ENCODE results near the gene NFIX.

- TF ChIP-seq, protein P1, sequence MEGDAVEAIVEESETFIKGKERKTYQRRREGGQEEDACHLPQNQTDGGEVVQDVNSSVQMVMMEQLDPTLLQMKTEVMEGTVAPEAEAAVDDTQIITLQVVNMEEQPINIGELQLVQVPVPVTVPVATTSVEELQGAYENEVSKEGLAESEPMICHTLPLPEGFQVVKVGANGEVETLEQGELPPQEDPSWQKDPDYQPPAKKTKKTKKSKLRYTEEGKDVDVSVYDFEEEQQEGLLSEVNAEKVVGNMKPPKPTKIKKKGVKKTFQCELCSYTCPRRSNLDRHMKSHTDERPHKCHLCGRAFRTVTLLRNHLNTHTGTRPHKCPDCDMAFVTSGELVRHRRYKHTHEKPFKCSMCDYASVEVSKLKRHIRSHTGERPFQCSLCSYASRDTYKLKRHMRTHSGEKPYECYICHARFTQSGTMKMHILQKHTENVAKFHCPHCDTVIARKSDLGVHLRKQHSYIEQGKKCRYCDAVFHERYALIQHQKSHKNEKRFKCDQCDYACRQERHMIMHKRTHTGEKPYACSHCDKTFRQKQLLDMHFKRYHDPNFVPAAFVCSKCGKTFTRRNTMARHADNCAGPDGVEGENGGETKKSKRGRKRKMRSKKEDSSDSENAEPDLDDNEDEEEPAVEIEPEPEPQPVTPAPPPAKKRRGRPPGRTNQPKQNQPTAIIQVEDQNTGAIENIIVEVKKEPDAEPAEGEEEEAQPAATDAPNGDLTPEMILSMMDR (IDR thresholded peaks at IDR 0.05) = no peak
- no peak for TF ChIP-seq POLR2A (IDR thresholded peaks at IDR 0.05)
Observed at GRCh38 chr19:13101590-13102415, 106.5 kb downstream of the NFIX start.

Data from body of pancreas (tissue), 4 donors.